ENCODE results near the gene ITGBL1.

Gene ITGBL1, protein sequence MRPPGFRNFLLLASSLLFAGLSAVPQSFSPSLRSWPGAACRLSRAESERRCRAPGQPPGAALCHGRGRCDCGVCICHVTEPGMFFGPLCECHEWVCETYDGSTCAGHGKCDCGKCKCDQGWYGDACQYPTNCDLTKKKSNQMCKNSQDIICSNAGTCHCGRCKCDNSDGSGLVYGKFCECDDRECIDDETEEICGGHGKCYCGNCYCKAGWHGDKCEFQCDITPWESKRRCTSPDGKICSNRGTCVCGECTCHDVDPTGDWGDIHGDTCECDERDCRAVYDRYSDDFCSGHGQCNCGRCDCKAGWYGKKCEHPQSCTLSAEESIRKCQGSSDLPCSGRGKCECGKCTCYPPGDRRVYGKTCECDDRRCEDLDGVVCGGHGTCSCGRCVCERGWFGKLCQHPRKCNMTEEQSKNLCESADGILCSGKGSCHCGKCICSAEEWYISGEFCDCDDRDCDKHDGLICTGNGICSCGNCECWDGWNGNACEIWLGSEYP

GRCh38 chr13:101452519-101453485, at the start of gene ITGBL1:
Gene ITGBL1 (plus strand): TSS chr13:101452675. CDS start chr13:101452834, 159 bp downstream.
- no peak for DNase-seq
- H3K27ac Mint-ChIP-seq, result no peak within 1 kb of the TSS

DNA sequence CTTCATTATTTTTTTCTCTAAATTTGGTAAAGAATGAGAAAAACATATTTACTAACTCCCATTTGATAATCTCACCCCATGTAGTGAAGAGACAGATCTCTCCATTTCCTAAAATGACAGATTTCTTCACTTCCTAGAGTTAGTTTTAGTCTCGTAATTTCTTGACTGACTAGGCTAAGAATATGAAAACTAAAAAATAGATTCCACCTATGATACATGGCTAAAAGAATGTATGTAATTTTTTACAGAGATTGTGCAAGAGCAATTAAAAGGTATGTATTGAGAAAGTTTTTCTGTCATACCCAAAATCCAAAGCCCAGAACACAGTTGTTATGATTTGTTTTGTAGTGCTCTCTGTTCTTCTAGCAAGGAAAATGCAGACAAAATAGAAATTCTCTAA, 45.7 kb upstream of the ITGBL1 start:
- Mint-ChIP-seq H3K27ac (no peak overlapping the region), H3K4me3 (no peak overlapping the region), H3K9me3 (no peaks in the 10 kb centered on the region), H3K36me3 (ENCODE audit: low read depth) (no peaks in the 10 kb centered on the region), H3K4me1 (no peaks in the 10 kb centered on the region), H3K27me3 (peaks cover 8% of the 10 kb centered on the region)
- ATAC-seq (no peak), DNase-seq (no peak)

More at GRCh38 chr13:101452519-101453485, at the start of gene ITGBL1:
- ATAC-seq, result no peak
- no peaks in the 10 kb centered on the region for H3K36me3 Mint-ChIP-seq (ENCODE audit: low read depth)
- no peak within 1 kb of the TSS for H3K4me3 Mint-ChIP-seq
- H3K27me3 Mint-ChIP-seq, result peaks cover 31% of the 10 kb centered on the region
- H3K4me1 Mint-ChIP-seq, result peaks cover 2% of the 10 kb centered on the region
- H3K9me3 Mint-ChIP-seq, result no peaks in the 10 kb centered on the region

GRCh38 chr13:101408154-101408553, 44.3 kb upstream of the ITGBL1 start:
- Mint-ChIP-seq H3K4me1 (no peaks in the 10 kb centered on the region), H3K4me3 (no peak overlapping the region)
- ATAC-seq, result no peak

GRCh38 chr13:101408992-101409656, 43.4 kb upstream of the ITGBL1 start:
- Mint-ChIP-seq H3K9me3 (no peaks in the 10 kb centered on the region), H3K27ac (no peak overlapping the region), H3K36me3 (ENCODE audit: low read depth) (no peaks in the 10 kb centered on the region), H3K4me1 (no peaks in the 10 kb centered on the region), H3K4me3 (no peak overlapping the region), H3K27me3 (peaks cover 12% of the 10 kb centered on the region)
- DNase-seq (no peak), ATAC-seq (no peak)

More at GRCh38 chr13:101408154-101408553, 44.3 kb upstream of the ITGBL1 start:
- no peak for DNase-seq
- no peak overlapping the region for H3K27ac Mint-ChIP-seq
- no peaks in the 10 kb centered on the region for H3K9me3 Mint-ChIP-seq
- peaks cover 11% of the 10 kb centered on the region for H3K27me3 Mint-ChIP-seq
- H3K36me3 Mint-ChIP-seq (ENCODE audit: low read depth), result no peaks in the 10 kb centered on the region

- Mint-ChIP-seq H3K36me3 (ENCODE audit: low read depth) (no peaks in the 10 kb centered on the region), H3K4me3 (no peak overlapping the region), H3K9me3 (no peaks in the 10 kb centered on the region), H3K27me3 (peaks cover 25% of the 10 kb centered on the region), H3K4me1 (no peaks in the 10 kb centered on the region), H3K27ac (no peak overlapping the region)
- ATAC-seq (no peak), DNase-seq (no peak)
These were observed 40.4 kb upstream of the ITGBL1 start for GRCh38 chr13:101412076-101412475.

- no peak for DNase-seq
- Mint-ChIP-seq H3K27ac (no peak overlapping the region), H3K27me3 (peaks cover 44% of the 10 kb centered on the region), H3K4me1 (no peaks in the 10 kb centered on the region), H3K9me3 (no peaks in the 10 kb centered on the region), H3K36me3 (ENCODE audit: low read depth) (no peaks in the 10 kb centered on the region), H3K4me3 (no peak overlapping the region)
- peak; percentile 20 for ATAC-seq
These were observed 36.9 kb upstream of the ITGBL1 start for GRCh38 chr13:101415358-101416174.

DNA sequence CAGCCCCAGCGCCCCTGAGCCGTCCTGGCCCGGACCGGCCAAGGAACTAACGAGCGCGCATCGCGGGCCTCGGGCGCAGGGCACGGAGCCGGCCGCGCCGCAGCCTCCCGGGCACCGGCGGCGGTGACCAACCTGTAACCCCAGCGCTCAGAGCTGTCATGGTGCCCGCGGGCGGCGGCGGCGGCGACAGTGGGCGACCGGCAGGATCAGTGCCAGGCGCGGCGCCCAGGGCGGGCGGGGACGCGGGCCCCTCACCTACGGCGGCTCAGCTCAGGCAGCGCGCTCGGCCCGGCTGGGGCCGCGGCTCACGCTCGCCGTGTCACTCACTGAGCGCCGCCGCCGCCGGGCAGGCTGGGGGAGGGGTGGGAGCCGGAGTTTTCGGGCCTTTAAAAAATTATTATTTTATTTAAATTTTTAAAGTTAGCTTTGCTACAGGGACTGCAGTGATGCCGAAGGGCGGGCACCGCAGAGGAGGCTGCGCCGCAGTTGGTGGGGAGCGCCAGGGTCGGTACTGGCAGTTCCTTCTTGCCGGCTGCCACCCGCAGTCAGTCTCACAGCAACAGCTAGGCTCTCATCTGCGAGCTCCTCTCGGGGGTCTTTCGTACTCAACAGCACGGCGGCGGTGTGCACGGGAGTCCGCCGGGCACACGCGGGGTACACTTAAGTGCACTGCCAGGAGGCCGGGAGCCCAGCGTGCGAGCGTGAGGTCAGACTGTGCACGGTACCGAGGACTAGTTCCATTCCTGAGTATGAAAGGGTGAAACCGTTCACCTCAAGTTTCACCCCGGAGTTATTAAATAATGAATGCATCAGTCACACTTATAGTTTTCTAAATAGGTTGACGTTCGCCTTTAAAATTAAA, 36.1 kb upstream of the ITGBL1 start, which contains the start of gene NALCN:
NALCN (minus strand) TSS at position 328 of the 862 bp plus-strand sequence. CDS start 17,382 bp downstream, outside the sequence.
- Mint-ChIP-seq H3K4me3 (no peak within 1 kb of the TSS), H3K27me3 (peaks cover 43% of the 10 kb centered on the region), H3K36me3 (ENCODE audit: low read depth) (no peaks in the 10 kb centered on the region), H3K27ac (no peak within 1 kb of the TSS), H3K9me3 (no peaks in the 10 kb centered on the region), H3K4me1 (no peaks in the 10 kb centered on the region)
- ATAC-seq (peak; percentile 36), DNase-seq (no peak)

GRCh38 chr13:101417043-101417406, 35.5 kb upstream of the ITGBL1 start:
- Mint-ChIP-seq H3K4me3 (no peak overlapping the region), H3K9me3 (no peaks in the 10 kb centered on the region), H3K36me3 (ENCODE audit: low read depth) (no peaks in the 10 kb centered on the region), H3K4me1 (no peaks in the 10 kb centered on the region), H3K27me3 (peaks cover 43% of the 10 kb centered on the region), H3K27ac (no peak overlapping the region)
- ATAC-seq, result no peak
- DNase-seq, result no peak

GRCh38 chr13:101417501-101417900, 35.0 kb upstream of the ITGBL1 start:
- ATAC-seq, result no peak
- Mint-ChIP-seq H3K4me3 (no peak overlapping the region), H3K9me3 (no peaks in the 10 kb centered on the region), H3K27ac (no peak overlapping the region), H3K4me1 (no peaks in the 10 kb centered on the region), H3K27me3 (peaks cover 40% of the 10 kb centered on the region), H3K36me3 (ENCODE audit: low read depth) (no peaks in the 10 kb centered on the region)
- DNase-seq, result no peak

DNA sequence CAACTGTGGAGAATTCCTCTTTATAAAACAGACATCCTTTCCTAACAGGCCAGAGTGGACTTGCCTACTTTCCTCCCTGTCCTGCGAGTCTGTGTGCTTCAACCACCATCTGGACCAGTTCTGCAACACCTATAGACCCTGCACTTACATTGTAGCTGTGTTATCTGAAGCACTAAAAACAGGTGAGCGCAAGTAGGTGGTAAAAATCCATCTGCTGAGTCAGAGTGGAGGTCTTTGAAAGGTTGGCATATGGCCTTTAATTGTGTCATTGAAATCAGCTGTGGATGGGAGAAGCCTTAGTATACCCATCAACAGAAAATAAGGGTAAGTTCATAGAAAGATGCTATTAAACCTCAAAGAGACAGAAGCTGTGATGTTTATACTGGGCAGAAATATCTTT, 28.6 kb upstream of the ITGBL1 start:
- Mint-ChIP-seq H3K4me3 (no peak overlapping the region), H3K9me3 (no peaks in the 10 kb centered on the region), H3K27me3 (peaks cover 7% of the 10 kb centered on the region), H3K36me3 (ENCODE audit: low read depth) (no peaks in the 10 kb centered on the region), H3K27ac (no peak overlapping the region), H3K4me1 (no peaks in the 10 kb centered on the region)
- DNase-seq, result no peak
- ATAC-seq, result no peak

- no peak for ATAC-seq
- H3K27ac Mint-ChIP-seq, result no peak overlapping the region
- no peaks in the 10 kb centered on the region for H3K4me1 Mint-ChIP-seq
- peaks cover 4% of the 10 kb centered on the region for H3K27me3 Mint-ChIP-seq
- no peaks in the 10 kb centered on the region for H3K36me3 Mint-ChIP-seq (ENCODE audit: low read depth)
- H3K9me3 Mint-ChIP-seq, result no peaks in the 10 kb centered on the region
- no peak for DNase-seq
- no peak overlapping the region for H3K4me3 Mint-ChIP-seq
These were observed 27.9 kb upstream of the ITGBL1 start for GRCh38 chr13:101424381-101425155.

- Mint-ChIP-seq H3K27ac (no peak overlapping the region), H3K4me1 (no peaks in the 10 kb centered on the region), H3K9me3 (no peaks in the 10 kb centered on the region), H3K27me3 (peaks cover 4% of the 10 kb centered on the region), H3K4me3 (no peak overlapping the region), H3K36me3 (ENCODE audit: low read depth) (no peaks in the 10 kb centered on the region)
- no peak for ATAC-seq
- no peak for DNase-seq
These were observed 27.4 kb upstream of the ITGBL1 start for GRCh38 chr13:101425156-101425471.

Data from activated naive CD8-positive, alpha-beta T cell treated with anti-CD3 and anti-CD28 coated beads, Interleukin-2, amount 50 U/mL, for 24 hours (primary cell).